ENCODE results near the gene KRT85.

Gene KRT85

GRCh38 chr12:52366738-52367485 lies at the start of gene KRT85:
Gene KRT85 (minus strand): TSS chr12:52367481. CDS start chr12:52367405, 76 bp downstream.
- Histone ChIP-seq H3K27me3 (ENCODE audit: control insufficient read depth, insufficient read depth, low read length) (no peaks in the 10 kb centered on the region), H3K4me2 (ENCODE audit: low read length) (no peak within 1 kb of the TSS), H3K9me3 (ENCODE audit: control insufficient read depth, low read length) (no peaks in the 10 kb centered on the region), H3K4me1 (peaks cover 13% of the 10 kb centered on the region), H2AFZ (no peak within 1 kb of the TSS), H3K27ac (no peak within 1 kb of the TSS), H3K4me3 (ENCODE audit: low read depth, low read length) (no peak within 1 kb of the TSS), H3K9ac (no peak within 1 kb of the TSS), H3K79me2 (no peaks in the 10 kb centered on the region), H3K36me3 (ENCODE audit: control insufficient read depth, insufficient read depth, low read length) (no peaks in the 10 kb centered on the region)
- no peak for TF ChIP-seq CTCF (IDR thresholded peaks at IDR 0.05)

- H2AFZ ChIP-seq, result no peak overlapping the region
- H3K9ac ChIP-seq, result no peak overlapping the region
- H3K4me2 ChIP-seq (ENCODE audit: low read length), result no peak overlapping the region
- H3K27me3 ChIP-seq (ENCODE audit: control insufficient read depth, insufficient read depth, low read length), result no peaks in the 10 kb centered on the region
- H3K9me3 ChIP-seq (ENCODE audit: control insufficient read depth, low read length), result no peaks in the 10 kb centered on the region
- H3K27ac ChIP-seq, result no peak overlapping the region
- H3K79me2 ChIP-seq, result no peaks in the 10 kb centered on the region
- no peak for TF ChIP-seq CTCF (IDR thresholded peaks at IDR 0.05)
- no peaks in the 10 kb centered on the region for H3K36me3 ChIP-seq (ENCODE audit: control insufficient read depth, insufficient read depth, low read length)
- no peaks in the 10 kb centered on the region for H3K4me1 ChIP-seq
- no peak overlapping the region for H3K4me3 ChIP-seq (ENCODE audit: low read depth, low read length)
Measured at GRCh38 chr12:52416795-52417194, 49.5 kb upstream of the KRT85 start.

- H3K27ac ChIP-seq, result no peak overlapping the region
- no peak for TF ChIP-seq CTCF (IDR thresholded peaks at IDR 0.05)
Measured at GRCh38 chr12:52415870-52416750, 48.8 kb upstream of the KRT85 start.

GRCh38 chr12:52414936-52415335 lies 47.7 kb upstream of the KRT85 start:
- Histone ChIP-seq H3K4me1 (no peaks in the 10 kb centered on the region), H3K36me3 (ENCODE audit: control insufficient read depth, insufficient read depth, low read length) (no peaks in the 10 kb centered on the region), H3K4me3 (ENCODE audit: low read depth, low read length) (no peak overlapping the region), H3K27ac (no peak overlapping the region), H3K27me3 (ENCODE audit: control insufficient read depth, insufficient read depth, low read length) (no peaks in the 10 kb centered on the region), H3K4me2 (ENCODE audit: low read length) (no peak overlapping the region), H3K79me2 (no peaks in the 10 kb centered on the region), H3K9ac (no peak overlapping the region), H2AFZ (no peak overlapping the region), H3K9me3 (ENCODE audit: control insufficient read depth, low read length) (no peaks in the 10 kb centered on the region)
- TF ChIP-seq CTCF (IDR thresholded peaks at IDR 0.05), result no peak

More at GRCh38 chr12:52415870-52416750, 48.8 kb upstream of the KRT85 start:
- no peaks in the 10 kb centered on the region for H3K79me2 ChIP-seq
- no peak overlapping the region for H2AFZ ChIP-seq
- no peak overlapping the region for H3K4me2 ChIP-seq (ENCODE audit: low read length)
- H3K36me3 ChIP-seq (ENCODE audit: control insufficient read depth, insufficient read depth, low read length), result no peaks in the 10 kb centered on the region
- no peaks in the 10 kb centered on the region for H3K9me3 ChIP-seq (ENCODE audit: control insufficient read depth, low read length)
- H3K9ac ChIP-seq, result no peak overlapping the region
- H3K4me3 ChIP-seq (ENCODE audit: low read depth, low read length), result no peak overlapping the region
- H3K27me3 ChIP-seq (ENCODE audit: control insufficient read depth, insufficient read depth, low read length), result no peaks in the 10 kb centered on the region
- no peaks in the 10 kb centered on the region for H3K4me1 ChIP-seq
